ENCODE results near the gene SPSB1. TPM values are rescaled to one million over a fixed set of nuclear protein-coding genes. Genes with fewer than 3 reads are reported as not detected.

The SPSB1 gene
- total RNA-seq, 1 experiment from 2014 or later, result 2.9 TPM

- Histone ChIP-seq H4K20me1 (ENCODE audit: control insufficient read depth, insufficient read depth, insufficient read length) (no peaks in the 10 kb centered on the region), H2BK20ac (ENCODE audit: low read depth, low read length, poor library complexity, severe bottlenecking) (no peak overlapping the region), H3K14ac (ENCODE audit: insufficient read depth, low read length) (no peak overlapping the region), H3K27me3 (ENCODE audit: insufficient read depth, low read length) (no peaks in the 10 kb centered on the region), H3K4me2 (ENCODE audit: insufficient read depth, insufficient read length, low read length) (no peak overlapping the region), H2BK12ac (ENCODE audit: insufficient read length, low read depth, low read length) (no peak overlapping the region), H3K4me1 (ENCODE audit: insufficient read depth, low read length) (no peaks in the 10 kb centered on the region; the same call in 1 of the 2 replicates), H3K79me2 (ENCODE audit: insufficient read depth, low read length) (no peaks in the 10 kb centered on the region), H3K9me3 (ENCODE audit: control insufficient read depth, low read depth, low read length) (no peaks in the 10 kb centered on the region), H2BK120ac (ENCODE audit: low read depth, low read length, poor library complexity, severe bottlenecking) (no peak overlapping the region), H3K18ac (ENCODE audit: insufficient read length, low read depth, low read length) (no peak overlapping the region), H2BK5ac (ENCODE audit: insufficient read length, low read length) (no peak overlapping the region), H2BK15ac (ENCODE audit: low read depth, low read length) (no peak overlapping the region), H3K79me1 (ENCODE audit: insufficient read depth, low read depth, low read length, poor library complexity, severe bottlenecking) (no peaks in the 10 kb centered on the region), H3K23me2 (ENCODE audit: insufficient read length, low read depth, low read length, poor library complexity, severe bottlenecking) (no peaks in the 10 kb centered on the region), H4K5ac (ENCODE audit: insufficient read length, low read depth, low read length) (no peak overlapping the region), H3K23ac (ENCODE audit: insufficient read length, low read depth, low read length) (no peak overlapping the region), H3K56ac (ENCODE audit: insufficient read length, low read depth, low read length) (no peak overlapping the region), H2AK5ac (ENCODE audit: insufficient read length, low read length) (no peak overlapping the region), H3K27ac (ENCODE audit: insufficient read length, low read depth, low read length) (no peak overlapping the region), H4K8ac (replicated peaks; ENCODE audit: insufficient read length, low read depth, low read length) (no peak overlapping the region), H2AFZ (ENCODE audit: low read length) (no peak overlapping the region), H3K4ac (ENCODE audit: low read depth, low read length) (no peak overlapping the region), H3K9ac (ENCODE audit: extremely low read depth, insufficient read length, low read length) (no peak overlapping the region), H4K91ac (ENCODE audit: insufficient read length, low read depth, low read length) (no peak overlapping the region), H3T11ph (ENCODE audit: low read length) (no peak overlapping the region)
- Mint-ChIP-seq H3K4me3 (no peak overlapping the region), H3K36me3 (ENCODE audit: insufficient read depth in 1 of 3, low read depth in 3 of 3) (no peaks in the 10 kb centered on the region), H3K4me1 (peaks cover 3 to 13% of the 10 kb centered on the region in 2 experiments; a peak in 3 of 4 replicates), H3K27ac (peak overlapping the region in 2 of 3 experiments; percentile 6 to 21; a peak in 2 of 7 replicates), H3K27me3 (ENCODE audit: low read depth) (no peaks in the 10 kb centered on the region; the same call in 1 of the 2 replicates), H3K9me3 (no peaks in the 10 kb centered on the region)
- DNase-seq, result no peak
- no CpG with 5 or more reads among the region's 9 CpGs for WGBS (ENCODE audit: extremely low coverage, insufficient read length, low lambda C conversion rate)
- TF ChIP-seq CTCF (conservative IDR thresholded peaks at IDR 0.05), result no peak
Measured at GRCh38 chr1:9367806-9368205, 75.1 kb downstream of the SPSB1 start.

Data from H9 (cell line).